DMS153 (cell line): Measurements from ENCODE around the gene SYT11.
"Not testable (repeated sequence)": the region's sequence is repeated elsewhere in the genome, so short reads cannot be mapped to it uniquely, and the experiment has no call there.

Experiments
- DNase-seq: peaks from one replicate; lab custom pipeline; 2025; lab: John Stamatoyannopoulos, UW

SYT11 gene

DNA sequence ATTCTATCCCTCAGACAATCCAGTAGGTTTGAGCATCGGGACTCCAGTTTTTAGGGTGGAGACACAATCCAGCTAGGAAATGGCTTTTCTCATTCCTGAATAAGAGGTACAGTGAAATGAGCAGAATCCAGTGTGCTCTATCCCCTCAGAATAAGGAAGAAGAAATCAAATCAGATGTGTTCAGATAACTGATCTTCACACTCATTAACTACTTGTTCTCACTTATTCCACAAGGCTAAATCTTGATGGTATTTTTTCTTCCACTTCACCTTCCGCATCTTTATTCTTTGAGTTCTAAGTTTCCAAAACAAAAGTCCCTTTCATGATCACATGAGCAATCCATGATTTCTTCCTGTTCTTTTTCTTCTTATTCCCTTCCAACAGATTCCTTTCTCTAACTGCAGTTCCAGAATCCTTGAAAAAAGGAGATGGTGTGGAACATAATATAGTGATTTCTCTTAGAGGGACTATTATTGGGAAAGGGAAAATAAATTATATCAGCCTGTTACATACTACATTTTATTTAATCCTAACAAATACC, 1.7 kb downstream of the SYT11 start:
- no peak for DNase-seq

GRCh38 chr1:155861896-155862295, 2.5 kb downstream of the SYT11 start:
- no peak for DNase-seq

DNA sequence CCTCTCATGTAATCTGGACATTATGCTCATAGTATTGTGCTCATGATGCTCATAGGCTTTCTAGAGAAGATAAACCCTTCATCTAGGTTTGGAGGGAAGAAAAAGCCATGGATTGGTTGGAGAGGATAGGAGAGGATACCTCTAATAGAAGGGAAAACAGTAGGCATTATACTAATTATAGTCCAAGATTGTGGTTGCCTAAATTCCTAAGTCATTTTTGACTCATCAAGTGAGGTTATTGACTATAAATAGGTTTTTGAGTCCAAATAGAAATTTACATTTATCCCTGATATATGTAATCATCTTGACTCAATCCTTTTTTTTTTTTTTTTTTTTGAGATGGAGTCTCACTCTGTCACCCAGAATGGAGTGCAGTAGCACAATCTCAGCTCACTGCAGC, 5.0 kb downstream of the SYT11 start:
- DNase-seq, result no peak

DNA sequence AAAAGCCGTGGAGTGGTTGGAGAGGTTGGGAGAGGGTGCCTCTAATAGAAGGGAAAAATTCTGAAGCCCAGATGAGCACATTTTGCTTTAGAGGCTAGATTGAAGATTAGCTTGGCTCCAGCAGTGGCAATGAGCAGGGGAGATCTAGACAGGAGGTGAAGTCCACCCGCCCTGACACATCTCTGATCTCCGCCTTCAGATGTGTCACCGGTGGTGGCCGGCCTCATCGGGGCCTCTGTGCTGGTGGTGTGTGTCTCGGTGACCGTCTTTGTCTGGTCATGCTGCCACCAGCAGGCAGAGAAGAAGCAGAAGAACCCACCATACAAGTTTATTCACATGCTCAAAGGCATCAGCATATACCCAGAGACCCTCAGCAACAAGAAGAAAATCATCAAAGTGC, 8.4 kb downstream of the SYT11 start:
- DNase-seq, result no peak

DNA sequence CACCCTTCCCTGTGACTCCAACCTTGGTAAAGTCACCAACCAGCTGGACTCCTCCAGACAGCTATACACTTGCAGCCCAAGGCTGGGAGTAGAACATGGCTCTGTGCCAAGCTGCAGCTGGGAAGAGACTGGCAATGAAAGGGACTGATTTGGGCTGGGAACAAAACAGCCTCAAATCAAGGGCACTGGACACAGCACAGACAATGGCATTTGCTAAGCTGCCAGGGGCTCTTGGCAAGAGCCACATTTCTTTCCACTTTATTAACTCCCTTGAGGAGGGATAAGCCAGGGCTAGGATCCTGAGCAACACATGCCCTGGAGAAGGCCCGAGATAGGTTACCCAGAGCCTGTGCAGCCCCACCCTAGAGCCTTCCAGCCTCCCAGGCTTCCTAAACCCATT, 12.0 kb downstream of the SYT11 start:
- DNase-seq, result peak; percentile 17

DNA sequence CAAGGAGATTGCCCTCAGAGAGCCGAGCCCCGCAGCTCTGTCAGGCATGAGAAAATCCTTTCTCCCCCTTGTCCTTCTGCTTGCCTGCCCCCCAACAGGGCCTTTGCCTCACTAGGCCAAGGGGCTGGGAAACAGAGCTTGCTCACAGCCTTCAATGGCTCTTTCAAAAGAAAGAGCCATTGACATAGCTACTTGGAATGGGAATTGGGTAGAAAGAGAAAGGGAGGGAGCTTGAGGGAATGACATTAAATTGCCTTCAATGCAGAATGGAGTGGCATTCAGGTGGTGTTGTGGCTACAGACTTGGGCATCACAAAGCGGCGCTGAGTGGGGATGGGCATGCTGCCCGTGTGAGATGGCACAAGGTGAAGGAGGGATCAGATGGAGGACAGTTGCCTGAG, 13.2 kb downstream of the SYT11 start:
- DNase-seq, result no peak

DNA sequence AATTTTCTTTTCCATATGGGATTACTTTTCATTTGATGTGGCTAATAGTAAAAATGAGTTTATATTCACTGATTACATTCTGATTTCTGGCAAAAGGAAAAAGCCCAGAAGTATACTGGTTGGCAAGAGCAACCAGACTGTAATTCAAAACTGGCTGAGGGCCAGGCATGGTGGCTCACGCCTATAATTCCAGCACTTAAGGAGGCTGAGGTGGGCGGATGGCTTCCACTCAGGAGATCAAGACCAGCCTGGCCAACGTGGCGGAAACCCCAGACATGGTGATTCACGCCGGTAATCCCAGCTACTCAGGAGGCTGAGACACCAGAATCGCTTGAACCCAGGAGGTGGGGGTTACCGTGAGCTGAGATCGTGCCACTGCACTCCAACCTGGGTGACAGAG, 14.5 kb downstream of the SYT11 start:
- no peak for DNase-seq

GRCh38 chr1:155877945-155878344, 18.6 kb downstream of the SYT11 start:
- DNase-seq, result no peak

GRCh38 chr1:155880251-155880650, 20.9 kb downstream of the SYT11 start:
- DNase-seq, result no peak

DNA sequence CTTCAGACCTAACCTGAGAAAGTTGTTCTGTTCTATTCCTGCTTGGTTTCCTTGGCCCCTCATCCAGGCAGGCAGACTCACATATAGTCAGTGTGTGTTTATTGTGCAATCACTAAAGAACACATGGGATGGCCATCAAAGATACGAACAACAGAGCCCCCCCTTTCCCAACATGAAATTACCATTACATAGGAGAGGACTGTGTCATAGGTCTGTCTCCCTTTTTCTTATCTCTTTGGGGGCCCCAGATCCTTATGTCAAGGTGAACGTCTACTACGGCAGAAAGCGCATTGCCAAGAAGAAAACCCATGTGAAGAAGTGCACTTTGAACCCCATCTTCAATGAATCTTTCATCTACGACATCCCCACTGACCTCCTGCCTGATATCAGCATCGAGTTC, 21.6 kb downstream of the SYT11 start:
- DNase-seq, result no peak

DNA sequence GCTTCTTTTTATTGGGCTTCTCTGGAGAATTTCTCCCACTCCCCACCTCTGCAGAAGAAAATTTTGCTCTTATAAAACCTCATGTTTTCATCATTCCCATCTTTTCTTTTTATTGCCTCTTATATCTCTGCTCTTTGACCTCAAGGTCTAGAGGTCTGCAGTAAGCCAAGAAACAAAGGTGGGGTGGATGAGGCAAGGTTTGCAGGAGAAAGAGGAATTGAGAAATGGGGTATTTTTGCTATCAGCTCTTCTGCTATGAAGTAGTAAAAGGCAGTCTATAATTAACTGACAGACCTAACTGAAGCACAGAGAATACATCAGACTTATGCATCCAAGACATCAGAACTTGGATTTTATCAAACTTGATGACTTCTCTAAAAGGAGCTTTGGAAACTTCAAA, 22.9 kb downstream of the SYT11 start:
- no peak for DNase-seq

GRCh38 chr1:155882766-155883165, 23.4 kb downstream of the SYT11 start:
- DNase-seq, result no peak

GRCh38 chr1:155884031-155884960, 24.9 kb downstream of the SYT11 start:
- no peak for DNase-seq

GRCh38 chr1:155884982-155885381, 25.6 kb downstream of the SYT11 start:
- DNase-seq, result no peak

DNA sequence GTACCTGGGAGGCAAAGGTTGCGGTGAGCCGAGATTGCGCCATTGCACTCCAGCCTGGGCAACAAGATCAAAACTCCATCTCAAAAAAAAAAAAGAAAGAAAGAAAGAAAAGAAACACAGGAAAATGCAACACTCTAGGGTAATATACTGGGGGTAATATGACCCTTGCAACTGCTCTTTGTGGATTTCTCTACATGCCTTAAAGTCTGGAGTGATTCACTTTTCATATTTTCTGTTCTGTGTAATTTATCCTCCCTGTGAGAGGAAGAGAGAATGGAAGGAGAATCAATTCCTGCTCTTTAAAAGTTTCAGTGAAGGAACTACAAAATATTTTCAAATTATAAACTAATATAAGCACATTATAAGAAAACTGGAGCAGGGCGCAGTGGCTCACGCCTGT, 29.1 kb downstream of the SYT11 start:
- no peak for DNase-seq

GRCh38 chr1:155889566-155889965, 30.2 kb downstream of the SYT11 start:
- no peak for DNase-seq

DNA sequence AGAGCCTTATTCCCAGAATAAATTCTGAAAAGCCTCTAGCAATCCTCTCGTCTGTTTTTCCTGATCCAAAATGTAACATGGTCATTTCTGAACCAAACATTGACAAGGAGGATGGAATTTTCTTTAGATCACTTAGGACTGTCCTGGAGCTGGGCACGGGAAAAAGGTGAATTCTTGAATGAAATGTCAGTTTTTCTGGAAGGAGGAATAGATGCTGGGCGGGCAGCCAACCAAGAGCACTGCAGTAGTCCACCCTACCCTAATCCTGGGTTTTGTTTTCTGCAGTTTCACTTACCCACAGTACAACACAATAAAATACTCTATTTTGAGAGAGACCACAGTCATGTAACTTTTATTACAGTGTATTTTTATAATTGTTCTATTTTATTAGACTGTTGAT, 30.9 kb downstream of the SYT11 start:
- no peak for DNase-seq

DNA sequence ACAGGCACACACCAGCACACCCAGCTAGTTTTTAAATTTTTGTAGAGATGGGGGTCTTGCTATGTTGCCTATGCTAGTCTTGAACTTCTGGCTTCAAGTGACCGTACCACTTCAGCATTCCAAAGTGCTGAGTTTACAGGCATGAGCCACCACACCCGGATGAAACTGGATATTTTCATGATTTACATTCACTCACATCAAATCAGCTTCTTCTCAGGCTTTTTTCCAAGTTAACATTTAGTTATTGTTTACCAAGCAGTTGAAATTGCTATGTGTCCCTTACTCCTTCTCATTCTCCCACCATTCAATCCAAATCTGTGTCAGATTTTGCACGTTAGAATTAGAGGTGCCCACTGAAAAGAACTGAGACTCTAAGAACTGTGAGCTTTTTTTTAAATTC, 33.4 kb downstream of the SYT11 start:
- DNase-seq, result no peak

DNA sequence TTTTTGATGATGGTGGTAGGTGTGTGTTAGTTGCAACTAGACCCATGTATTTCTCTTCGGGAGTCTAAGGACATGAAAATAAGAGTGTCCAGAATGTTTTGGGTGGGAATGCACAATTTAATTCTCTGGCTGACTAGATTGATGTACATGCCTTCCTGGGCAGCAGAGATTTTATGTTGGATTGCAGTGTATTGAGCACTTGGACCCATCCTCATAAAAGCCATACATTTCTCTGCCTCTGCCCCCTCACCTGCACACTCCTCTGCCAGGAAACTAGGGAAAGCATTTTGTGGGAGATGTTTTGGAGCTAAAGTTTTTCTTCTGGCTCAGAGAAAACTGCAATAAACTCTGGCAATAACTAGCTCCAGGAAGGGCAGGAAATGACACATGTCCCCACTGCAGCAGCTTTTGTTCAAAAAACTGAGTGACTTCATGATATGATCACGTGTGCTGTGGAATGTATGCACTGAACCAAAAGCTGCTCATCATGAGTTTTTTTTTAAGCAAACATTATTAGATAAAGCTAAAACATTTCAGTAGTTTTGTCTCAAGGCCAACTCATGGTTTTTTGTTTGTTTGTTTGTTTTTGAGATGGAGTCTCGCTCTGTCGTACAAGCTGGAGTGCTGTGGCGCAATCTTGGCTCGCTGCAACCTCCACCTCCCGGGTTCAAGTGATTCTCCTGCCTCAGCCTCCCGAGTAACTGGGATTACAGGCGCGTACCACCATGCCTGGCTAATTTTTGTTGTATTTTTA, 34.2 kb downstream of the SYT11 start:
- no peak for DNase-seq

DNA sequence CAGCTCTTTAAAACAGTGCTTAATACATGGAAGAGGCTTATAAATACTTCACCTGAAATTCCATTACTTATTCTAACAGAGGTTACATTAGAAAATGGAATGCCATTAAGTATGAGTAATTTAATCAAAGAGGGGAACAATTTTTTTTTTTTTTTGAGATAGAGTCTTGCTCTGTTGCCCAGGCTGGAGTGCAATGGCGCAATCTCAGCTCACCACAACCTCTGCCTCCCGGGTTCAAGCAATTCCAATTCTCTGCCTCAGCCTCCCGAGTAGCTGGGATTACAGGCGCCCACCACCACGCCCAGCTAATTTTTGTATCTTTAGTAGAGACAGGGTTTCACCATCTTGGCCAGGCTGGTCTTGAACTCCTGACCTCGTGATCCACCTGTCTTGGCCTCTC, 36.2 kb downstream of the SYT11 start:
- not testable (repeated sequence) for DNase-seq

- DNase-seq, result not testable (repeated sequence)
These were observed 37.1 kb downstream of the SYT11 start for GRCh38 chr1:155896476-155896875.

GRCh38 chr1:155897746-155898145, 38.4 kb downstream of the SYT11 start:
- no peak for DNase-seq

DNA sequence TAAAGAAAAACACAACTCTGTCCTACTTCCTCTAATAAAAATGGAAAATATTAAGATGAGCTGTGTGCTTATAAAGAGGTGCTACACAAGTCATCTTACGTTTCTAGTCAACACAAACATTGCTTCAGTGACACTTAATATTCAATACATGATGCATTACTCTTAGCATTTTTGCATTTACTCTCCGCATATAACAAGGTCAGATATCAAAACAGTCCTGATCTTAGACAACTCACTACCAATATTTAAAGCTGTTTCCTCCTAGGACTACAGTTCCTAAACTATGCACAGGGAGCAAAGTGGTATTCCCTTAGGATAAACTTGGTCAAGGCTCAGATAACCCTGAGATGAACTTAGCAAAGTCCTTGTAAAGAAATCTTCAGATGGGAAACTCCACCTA, 39.5 kb downstream of the SYT11 start:
- DNase-seq, result no peak
